A673 (cell line): ENCODE results near the gene SBF2. TPM values are rescaled to one million over a fixed set of nuclear protein-coding genes. Genes with fewer than 3 reads are reported as not detected.

Source experiments
- BruUV-seq: library from RNA; stranded (reverse); fragments of 400-500 nt; replicated peaks from 2 replicates; lab custom pipeline; 2021; lab: Mats Ljungman, UMichigan
- CTCF ChIA-PET: fragments of 300-600 bp; sonication (Branson Sonifier 250); formaldehyde crosslinking; loops from one replicate; lab custom pipeline; 2022; ENCODE audit warnings: antibody characterized with exemption; lab: Charles Lee
- POLR2A ChIA-PET: fragments of 300-600 bp; sonication (Branson Sonifier 250); formaldehyde crosslinking; loops from one replicate; lab custom pipeline; 2022; ENCODE audit warnings: antibody characterized with exemption; ENCODE audit not compliant: low non-redundant PET; lab: Charles Lee
- DNase-seq: peaks from one replicate; pipeline ENCODE4 v3.0.0-alpha.2; 2015; ENCODE audit warnings: low spot score
- H3K27ac ChIP-seq: fragments of 200-600 bp; sonication (generic); 2 replicates; pipeline ENCODE4 v1.5.1; 2016; ENCODE audit warnings: mixed run types, low read depth, mild to moderate bottlenecking, mixed read lengths, antibody characterized with exemption, low read length; ENCODE audit not compliant: poor library complexity, severe bottlenecking
- H3K27me3 ChIP-seq: fragments of 200-600 bp; sonication (generic); replicated peaks from 2 replicates; pipeline ENCODE4 v1.6.1; 2017; ENCODE audit warnings: mixed run types, low read depth, mild to moderate bottlenecking, mixed read lengths, antibody characterized with exemption, low read length; ENCODE audit not compliant: insufficient read depth, poor library complexity
- H3K36me3 ChIP-seq: fragments of 200-600 bp; sonication (generic); 2 replicates; pipeline ENCODE4 v1.6.1; 2016; ENCODE audit warnings: mixed run types, mild to moderate bottlenecking, mixed read lengths, antibody characterized with exemption, low read length; ENCODE audit not compliant: insufficient read depth, poor library complexity, severe bottlenecking
- H3K4me1 ChIP-seq: fragments of 200-600 bp; sonication (generic); 2 replicates; pipeline ENCODE4 v1.6.1; 2017; ENCODE audit warnings: mixed run types, mild to moderate bottlenecking, mixed read lengths, antibody characterized with exemption, low read length; ENCODE audit not compliant: insufficient read depth, poor library complexity, severe bottlenecking
- H3K4me3 ChIP-seq: fragments of 200-600 bp; sonication (generic); 2 replicates; pipeline ENCODE4 v1.5.1; 2016; ENCODE audit warnings: low read depth, mixed run types, mild to moderate bottlenecking, mixed read lengths, low read length; ENCODE audit not compliant: poor library complexity, severe bottlenecking
- H3K9me3 ChIP-seq: fragments of 200-600 bp; sonication (generic); 2 replicates; pipeline ENCODE4 v1.6.1; 2016; ENCODE audit warnings: mixed run types, low read depth, mild to moderate bottlenecking, mixed read lengths, antibody characterized with exemption, low read length; ENCODE audit not compliant: poor library complexity, severe bottlenecking
- CTCF ChIP-seq: fragments of 300-800, 200-600 bp; sonication (generic); conservative IDR thresholded peaks from 2 replicates; pipeline ENCODE4 v1.5.1; 2017; ENCODE audit warnings: low read depth, mild to moderate bottlenecking, antibody characterized with exemption, low read length, moderate library complexity, mixed read lengths
- EZH2 ChIP-seq: fragments of 200-600 bp; sonication (generic); IDR thresholded peaks from 2 replicates; pipeline ENCODE4 v1.6.1; 2017; ENCODE audit warnings: borderline replicate concordance, low read depth, mild to moderate bottlenecking, mixed read lengths, antibody characterized with exemption, low read length; ENCODE audit not compliant: poor library complexity, severe bottlenecking
- intact Hi-C: fragments of 100-400 bp; cut with micrococcal nuclease; formaldehyde crosslinking; loops from one replicate; pipeline ENCODE4 v1.10.0; 2022; ENCODE audit not compliant: unreplicated experiment
- total RNA-seq: library from RNA; stranded (reverse); gene quantifications from 2 replicates; pipeline ENCODE4 v1.2.3, GENCODE V29; 2021

The SBF2 gene
- total RNA-seq, 1 experiment from 2014 or later = 31.8 TPM

GRCh38 chr11:9780929-9781328, 513.1 kb downstream of the SBF2 start:
- intact Hi-C loops = no loop called here
- DNase-seq = no peak
- Histone ChIP-seq H3K9me3 (no peaks in the 10 kb centered on the region), H3K4me1 (no peaks in the 10 kb centered on the region), H3K27ac (no peak overlapping the region), H3K36me3 (peaks cover 10% of the 10 kb centered on the region), H3K27me3 (no peaks in the 10 kb centered on the region), H3K4me3 (no peak overlapping the region)
- no TSS peak for BruUV-seq
- POLR2A ChIA-PET = no interaction called here
- CTCF ChIA-PET = no interaction called here
- TF ChIP-seq EZH2 (no peak), CTCF (no peak)

- no peak overlapping the region for H3K4me3 ChIP-seq
- no peak overlapping the region for H3K27ac ChIP-seq
- POLR2A ChIA-PET = no interaction called here
- no peaks in the 10 kb centered on the region for H3K9me3 ChIP-seq
- peaks cover 10% of the 10 kb centered on the region for H3K36me3 ChIP-seq
- CTCF ChIA-PET = no interaction called here
- intact Hi-C loops = no loop called here
- no peaks in the 10 kb centered on the region for H3K27me3 ChIP-seq
- DNase-seq = no peak
- no peak for TF ChIP-seq CTCF
- no peak for TF ChIP-seq EZH2
- peaks cover 2% of the 10 kb centered on the region for H3K4me1 ChIP-seq
- BruUV-seq = no TSS peak
These were observed 516.5 kb downstream of the SBF2 start for GRCh38 chr11:9777525-9777924.

GRCh38 chr11:9777066-9777465, 517.0 kb downstream of the SBF2 start:
- CTCF ChIA-PET = no interaction called here
- intact Hi-C loops = no loop called here
- no peak for TF ChIP-seq CTCF
- no peak for TF ChIP-seq EZH2
- POLR2A ChIA-PET = no interaction called here
- Histone ChIP-seq H3K27ac (no peak overlapping the region), H3K4me3 (no peak overlapping the region), H3K9me3 (no peaks in the 10 kb centered on the region), H3K36me3 (peaks cover 10% of the 10 kb centered on the region), H3K27me3 (no peaks in the 10 kb centered on the region), H3K4me1 (peaks cover 2% of the 10 kb centered on the region)
- no peak for DNase-seq
- BruUV-seq = no TSS peak
